ENCODE measurements around the gene PDK2. TPM values are rescaled to one million over a fixed set of nuclear protein-coding genes. Genes with fewer than 3 reads are reported as not detected.

The PDK2 gene
- total and polyA plus RNA-seq, 10 of the 15 experiments (the other 5 are each of a cell fraction or from before 2014, with no cell fraction given) = 0.98 to 22.6 (median 12.3) TPM

DNA sequence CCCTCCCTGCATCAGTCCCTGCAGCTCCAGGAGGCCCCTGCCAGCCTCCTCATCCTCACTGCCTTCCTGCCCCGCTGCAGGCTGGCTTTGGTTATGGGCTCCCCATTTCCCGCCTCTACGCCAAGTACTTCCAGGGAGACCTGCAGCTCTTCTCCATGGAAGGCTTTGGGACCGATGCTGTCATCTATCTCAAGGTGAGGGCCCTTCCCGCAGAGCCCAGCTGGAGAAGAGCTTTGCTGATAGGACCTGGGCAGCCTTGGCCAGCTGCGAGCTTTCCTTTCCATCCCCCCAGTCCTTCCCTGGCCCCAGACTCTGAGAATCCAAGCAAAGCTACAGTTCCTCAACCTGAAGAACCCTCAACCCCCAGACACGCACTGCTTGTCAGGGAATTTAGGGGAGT is 14.1 kb downstream of the PDK2 start:
- H3K9ac ChIP-seq (ENCODE audit: control insufficient read depth, insufficient read depth, low read length) = no peak overlapping the region
- 80% methylated on average over 7 of the region's 7 CpGs for WGBS (ENCODE audit: insufficient coverage, insufficient replicate concordance, low lambda C conversion rate, missing lambda C conversion rate)
- TF ChIP-seq, protein P1, sequence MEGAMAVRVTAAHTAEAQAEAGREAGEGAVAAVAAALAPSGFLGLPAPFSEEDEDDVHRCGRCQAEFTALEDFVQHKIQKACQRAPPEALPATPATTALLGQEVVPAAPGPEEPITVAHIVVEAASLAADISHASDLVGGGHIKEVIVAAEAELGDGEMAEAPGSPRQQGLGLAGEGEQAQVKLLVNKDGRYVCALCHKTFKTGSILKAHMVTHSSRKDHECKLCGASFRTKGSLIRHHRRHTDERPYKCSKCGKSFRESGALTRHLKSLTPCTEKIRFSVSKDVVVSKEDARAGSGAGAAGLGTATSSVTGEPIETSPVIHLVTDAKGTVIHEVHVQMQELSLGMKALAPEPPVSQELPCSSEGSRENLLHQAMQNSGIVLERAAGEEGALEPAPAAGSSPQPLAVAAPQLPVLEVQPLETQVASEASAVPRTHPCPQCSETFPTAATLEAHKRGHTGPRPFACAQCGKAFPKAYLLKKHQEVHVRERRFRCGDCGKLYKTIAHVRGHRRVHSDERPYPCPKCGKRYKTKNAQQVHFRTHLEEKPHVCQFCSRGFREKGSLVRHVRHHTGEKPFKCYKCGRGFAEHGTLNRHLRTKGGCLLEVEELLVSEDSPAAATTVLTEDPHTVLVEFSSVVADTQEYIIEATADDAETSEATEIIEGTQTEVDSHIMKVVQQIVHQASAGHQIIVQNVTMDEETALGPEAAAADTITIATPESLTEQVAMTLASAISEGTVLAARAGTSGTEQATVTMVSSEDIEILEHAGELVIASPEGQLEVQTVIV (IDR thresholded peaks at IDR 0.05; ENCODE audit: borderline replicate concordance, partially characterized antibody) = no peak
- TF ChIP-seq TCF7 (IDR thresholded peaks at IDR 0.05; ENCODE audit: borderline replicate concordance) = no peak
- TF ChIP-seq EED (IDR thresholded peaks at IDR 0.05; ENCODE audit: low read depth) = no peak
- no peak for TF ChIP-seq NR2C1 (IDR thresholded peaks at IDR 0.05)
- TF ChIP-seq ETV6 (conservative IDR thresholded peaks at IDR 0.05 in 1 of 2, IDR thresholded peaks at IDR 0.05 in 1 of 2; ENCODE audit: borderline replicate concordance in 1 of 2, low read depth in 1 of 2) = no peak
- TF ChIP-seq ZSCAN29 (IDR thresholded peaks at IDR 0.05) = no peak
- TF ChIP-seq LARP7 (IDR thresholded peaks at IDR 0.05) = no peak
- TF ChIP-seq, protein P2, sequence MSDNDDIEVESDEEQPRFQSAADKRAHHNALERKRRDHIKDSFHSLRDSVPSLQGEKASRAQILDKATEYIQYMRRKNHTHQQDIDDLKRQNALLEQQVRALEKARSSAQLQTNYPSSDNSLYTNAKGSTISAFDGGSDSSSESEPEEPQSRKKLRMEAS (IDR thresholded peaks at IDR 0.05; ENCODE audit: low read depth, low read length) = no peak
- TF ChIP-seq ZNF274 (IDR thresholded peaks at IDR 0.05; ENCODE audit: insufficient read depth, insufficient read length) = no peak
- TF ChIP-seq ZNF207 (IDR thresholded peaks at IDR 0.05; ENCODE audit: borderline replicate concordance) = no peak
- TF ChIP-seq HCFC1 (IDR thresholded peaks at IDR 0.05; ENCODE audit: low read length) = no peak
- TF ChIP-seq, protein P3, sequence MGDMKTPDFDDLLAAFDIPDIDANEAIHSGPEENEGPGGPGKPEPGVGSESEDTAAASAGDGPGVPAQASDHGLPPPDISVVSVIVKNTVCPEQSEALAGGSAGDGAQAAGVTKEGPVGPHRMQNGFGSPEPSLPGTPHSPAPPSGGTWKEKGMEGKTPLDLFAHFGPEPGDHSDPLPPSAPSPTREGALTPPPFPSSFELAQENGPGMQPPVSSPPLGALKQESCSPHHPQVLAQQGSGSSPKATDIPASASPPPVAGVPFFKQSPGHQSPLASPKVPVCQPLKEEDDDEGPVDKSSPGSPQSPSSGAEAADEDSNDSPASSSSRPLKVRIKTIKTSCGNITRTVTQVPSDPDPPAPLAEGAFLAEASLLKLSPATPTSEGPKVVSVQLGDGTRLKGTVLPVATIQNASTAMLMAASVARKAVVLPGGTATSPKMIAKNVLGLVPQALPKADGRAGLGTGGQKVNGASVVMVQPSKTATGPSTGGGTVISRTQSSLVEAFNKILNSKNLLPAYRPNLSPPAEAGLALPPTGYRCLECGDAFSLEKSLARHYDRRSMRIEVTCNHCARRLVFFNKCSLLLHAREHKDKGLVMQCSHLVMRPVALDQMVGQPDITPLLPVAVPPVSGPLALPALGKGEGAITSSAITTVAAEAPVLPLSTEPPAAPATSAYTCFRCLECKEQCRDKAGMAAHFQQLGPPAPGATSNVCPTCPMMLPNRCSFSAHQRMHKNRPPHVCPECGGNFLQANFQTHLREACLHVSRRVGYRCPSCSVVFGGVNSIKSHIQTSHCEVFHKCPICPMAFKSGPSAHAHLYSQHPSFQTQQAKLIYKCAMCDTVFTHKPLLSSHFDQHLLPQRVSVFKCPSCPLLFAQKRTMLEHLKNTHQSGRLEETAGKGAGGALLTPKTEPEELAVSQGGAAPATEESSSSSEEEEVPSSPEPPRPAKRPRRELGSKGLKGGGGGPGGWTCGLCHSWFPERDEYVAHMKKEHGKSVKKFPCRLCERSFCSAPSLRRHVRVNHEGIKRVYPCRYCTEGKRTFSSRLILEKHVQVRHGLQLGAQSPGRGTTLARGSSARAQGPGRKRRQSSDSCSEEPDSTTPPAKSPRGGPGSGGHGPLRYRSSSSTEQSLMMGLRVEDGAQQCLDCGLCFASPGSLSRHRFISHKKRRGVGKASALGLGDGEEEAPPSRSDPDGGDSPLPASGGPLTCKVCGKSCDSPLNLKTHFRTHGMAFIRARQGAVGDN (IDR thresholded peaks at IDR 0.05) = no peak
- TF ChIP-seq ESRRA (IDR thresholded peaks at IDR 0.05; ENCODE audit: low read length) = no peak
- no peak for TF ChIP-seq HDGF (IDR thresholded peaks at IDR 0.05)
- TF ChIP-seq BRCA1 (IDR thresholded peaks at IDR 0.05; ENCODE audit: low read depth, low read length) = no peak
- no peaks in the 10 kb centered on the region for H3K4me1 ChIP-seq (ENCODE audit: control insufficient read depth, insufficient read depth, low read length)
- no peak overlapping the region for H3K4me3 ChIP-seq
- H3K36me3 ChIP-seq (ENCODE audit: control insufficient read depth in 2 of 2, insufficient read depth in 2 of 2, low read length in 1 of 2) = no peaks in the 10 kb centered on the region; a peak in 2 of 4 replicates
- FAIRE-seq (no peak), DNase-seq (ENCODE audit: low read depth, low spot score) (no peak), ATAC-seq (no peak)
- BruUV-seq (replicated peaks) = no TSS peak
- POLR2A ChIA-PET = no interaction called here
- RAD21 ChIA-PET (ENCODE audit: unreplicated experiment) = no interaction called here
- SMC1A ChIA-PET (ENCODE audit: uncharacterized antibody, unreplicated experiment) = no interaction called here
- H3K4me2 ChIP-seq (ENCODE audit: control insufficient read depth, insufficient read depth) = no peak overlapping the region
- H3K27ac ChIP-seq (ENCODE audit: control insufficient read depth, insufficient read depth) = no peak overlapping the region
- H3K27me3 ChIP-seq (replicated peaks in 1 of 2; ENCODE audit: control insufficient read depth in 2 of 2, insufficient read depth in 2 of 2, low read length in 1 of 2) = no peaks in the 10 kb centered on the region
- H3K9me3 ChIP-seq (replicated peaks; ENCODE audit: control insufficient read depth, insufficient read depth, low read length) = no peaks in the 10 kb centered on the region
- in situ Hi-C loops (cut with MboI) (no loop called here), intact Hi-C loops (cut with micrococcal nuclease; ENCODE audit: unreplicated experiment) (no loop called here)
- H4K20me1 ChIP-seq (ENCODE audit: control insufficient read depth, insufficient read depth) = no peaks in the 10 kb centered on the region
- no peak overlapping the region for H2AFZ ChIP-seq (ENCODE audit: control insufficient read depth, low read depth, low read length)
- no peaks in the 10 kb centered on the region for H3K79me2 ChIP-seq (ENCODE audit: control insufficient read depth, insufficient read depth, low read length)
- CTCF ChIA-PET = interaction anchor here (1.8 to 2.0 kb wide), 2 partner anchors 15 to 22 kb away, joined by 6 to 11 read pairs; no protein-coding TSS in a partner anchor
